GM18505 (cell line): ENCODE measurements around the gene EXD3.

Source experiments
- ATAC-seq: cut with Tn5 transposase; IDR thresholded peaks from one replicate; pipeline ENCODE4 v1.9.1; 2021; ENCODE audit not compliant: unreplicated experiment
- POLR2A ChIP-seq: IDR thresholded peaks from 4 replicates; pipeline ENCODE4 v1.6.1; 2011; ENCODE audit warnings: borderline replicate concordance; ENCODE audit not compliant: insufficient read depth, insufficient read length; ENCODE audit errors: extremely low read depth

The EXD3 gene

DNA sequence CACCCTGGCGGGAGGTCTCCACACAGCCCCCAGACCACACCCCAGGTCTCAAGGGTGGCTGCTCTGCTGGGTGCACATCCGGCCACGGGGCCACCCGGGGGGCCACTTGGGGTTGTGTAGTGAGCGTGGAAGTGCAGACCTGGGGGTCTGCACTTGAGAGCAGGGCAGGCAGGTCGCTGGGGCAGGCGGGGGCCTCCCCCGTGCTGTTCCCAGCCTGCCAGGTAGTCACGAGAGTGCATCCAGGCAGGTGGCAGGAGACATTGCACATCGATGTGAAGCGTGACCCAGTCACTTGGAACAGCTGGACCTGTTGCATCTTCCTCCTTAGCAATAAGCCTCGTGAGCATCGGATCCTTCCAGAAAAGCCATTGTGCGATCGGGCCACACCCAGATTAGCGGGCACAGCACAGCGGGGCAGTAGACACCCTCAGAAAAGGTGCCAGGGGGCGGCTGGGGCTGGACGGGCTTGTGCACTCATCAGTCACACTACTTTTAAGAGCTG lies 23.0 kb upstream of the EXD3 start:
- no peak for ATAC-seq
- no peak for TF ChIP-seq POLR2A

DNA sequence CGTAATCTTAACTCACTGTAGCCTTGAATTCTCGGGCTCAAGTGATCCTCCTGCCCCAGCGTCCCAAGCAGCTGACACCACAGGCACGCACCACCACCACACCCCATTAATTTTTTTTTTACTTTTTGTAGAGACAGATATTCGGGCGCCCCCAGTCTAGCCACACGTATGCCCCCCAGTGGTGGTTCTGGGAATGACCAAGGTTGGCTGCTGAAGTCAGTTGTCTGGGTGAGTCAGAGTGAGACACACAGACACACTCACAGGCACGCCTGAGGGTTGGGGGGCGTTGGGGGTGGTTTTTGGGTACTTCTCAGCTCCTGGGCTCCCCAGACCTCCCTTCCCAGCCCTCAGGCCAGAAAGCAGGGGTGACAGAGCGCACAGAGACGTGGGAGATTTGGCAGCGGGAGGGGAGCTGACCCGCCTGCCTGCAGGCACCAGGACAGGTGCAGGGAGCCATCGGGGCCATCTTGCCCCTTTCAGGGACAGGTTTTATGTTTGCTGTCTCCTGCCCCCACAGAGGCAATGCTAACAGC lies 22.4 kb upstream of the EXD3 start:
- TF ChIP-seq POLR2A = no peak
- no peak for ATAC-seq

- no peak for TF ChIP-seq POLR2A
- no peak for ATAC-seq
Observed at GRCh38 chr9:137444106-137444790, 21.3 kb upstream of the EXD3 start.

DNA sequence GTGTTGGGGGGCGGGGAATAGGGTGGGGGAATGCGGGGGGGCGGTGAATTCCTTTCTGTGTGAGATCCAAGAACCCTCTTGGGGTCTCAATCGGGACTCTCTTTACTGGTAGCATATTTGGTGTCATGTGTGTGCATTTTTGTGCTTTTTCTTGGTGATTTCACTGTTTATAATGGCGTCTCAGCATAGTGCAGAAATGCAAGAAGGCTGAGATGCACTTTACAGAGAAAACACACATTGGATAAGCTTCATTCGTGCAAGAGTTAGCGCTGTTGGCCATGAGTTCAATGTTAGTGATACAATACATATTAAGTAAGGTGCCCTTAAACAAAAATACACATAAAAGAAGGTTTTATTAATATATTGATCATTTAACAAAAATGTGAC lies 19.0 kb upstream of the EXD3 start:
- no peak for TF ChIP-seq POLR2A
- ATAC-seq = no peak

GRCh38 chr9:137441289-137441934 lies 18.4 kb upstream of the EXD3 start, which contains the start of gene ENTPD8:
ENTPD8 (minus strand) TSS chr9:137441357; CDS start chr9:137438285, 3,072 bp downstream.
- no peak for TF ChIP-seq POLR2A
- ATAC-seq = no peak

DNA sequence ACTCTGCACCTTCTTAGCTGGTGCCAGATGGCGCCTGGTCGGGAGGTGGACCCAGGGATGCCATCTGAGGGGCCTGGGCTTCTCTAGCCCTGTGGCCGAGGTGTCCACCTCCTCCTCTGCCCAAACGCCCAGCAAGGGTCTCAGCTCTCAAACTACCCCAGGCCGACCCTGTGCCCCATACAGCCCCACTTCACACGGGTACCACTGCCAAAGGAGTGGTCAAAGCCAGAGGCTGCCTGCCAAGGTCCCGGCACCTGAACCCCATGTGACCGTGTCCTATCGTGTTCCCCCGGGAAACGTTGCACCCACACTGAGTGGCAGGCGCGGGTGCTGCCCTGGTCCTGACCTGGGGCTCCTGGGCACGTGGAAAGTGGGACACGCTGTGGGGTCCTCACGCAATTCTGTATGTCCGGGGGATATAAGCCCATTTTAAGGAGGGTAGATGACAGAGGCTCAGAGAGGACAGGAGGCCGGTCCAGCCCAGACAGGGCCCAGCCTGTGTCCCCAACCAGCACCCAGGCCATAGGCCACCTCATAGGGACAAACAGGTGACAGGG lies 16.3 kb upstream of the EXD3 start:
- no peak for ATAC-seq
- TF ChIP-seq POLR2A = no peak

DNA sequence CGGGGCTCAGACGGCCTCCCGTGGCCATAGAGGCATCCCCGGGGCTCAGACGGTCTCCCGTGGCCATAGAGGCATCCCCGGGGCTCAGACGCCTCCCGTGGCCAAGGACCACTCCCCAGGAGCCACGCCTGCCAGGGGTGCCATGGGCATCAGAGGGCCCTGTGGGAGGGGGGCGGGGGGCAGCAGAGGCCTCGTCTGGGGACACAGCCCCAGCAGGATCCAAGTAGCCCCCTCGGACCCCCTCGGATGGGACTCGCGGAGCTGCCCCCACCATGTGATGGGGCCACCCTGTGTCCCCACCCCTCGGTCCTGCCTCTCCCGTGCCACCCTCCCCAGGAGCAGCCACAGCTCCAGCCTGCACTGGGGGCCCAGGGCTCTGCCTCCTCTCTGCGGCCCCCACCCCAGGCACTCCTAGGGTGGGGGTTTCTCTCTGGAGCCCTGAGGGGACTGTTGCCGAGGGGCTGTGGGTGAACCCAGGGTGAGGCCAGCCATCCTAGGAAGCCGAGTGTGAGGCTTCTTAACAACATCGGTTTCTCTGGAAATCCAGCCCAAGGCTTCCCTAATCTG lies 15.7 kb upstream of the EXD3 start:
- no peak for ATAC-seq
- no peak for TF ChIP-seq POLR2A

DNA sequence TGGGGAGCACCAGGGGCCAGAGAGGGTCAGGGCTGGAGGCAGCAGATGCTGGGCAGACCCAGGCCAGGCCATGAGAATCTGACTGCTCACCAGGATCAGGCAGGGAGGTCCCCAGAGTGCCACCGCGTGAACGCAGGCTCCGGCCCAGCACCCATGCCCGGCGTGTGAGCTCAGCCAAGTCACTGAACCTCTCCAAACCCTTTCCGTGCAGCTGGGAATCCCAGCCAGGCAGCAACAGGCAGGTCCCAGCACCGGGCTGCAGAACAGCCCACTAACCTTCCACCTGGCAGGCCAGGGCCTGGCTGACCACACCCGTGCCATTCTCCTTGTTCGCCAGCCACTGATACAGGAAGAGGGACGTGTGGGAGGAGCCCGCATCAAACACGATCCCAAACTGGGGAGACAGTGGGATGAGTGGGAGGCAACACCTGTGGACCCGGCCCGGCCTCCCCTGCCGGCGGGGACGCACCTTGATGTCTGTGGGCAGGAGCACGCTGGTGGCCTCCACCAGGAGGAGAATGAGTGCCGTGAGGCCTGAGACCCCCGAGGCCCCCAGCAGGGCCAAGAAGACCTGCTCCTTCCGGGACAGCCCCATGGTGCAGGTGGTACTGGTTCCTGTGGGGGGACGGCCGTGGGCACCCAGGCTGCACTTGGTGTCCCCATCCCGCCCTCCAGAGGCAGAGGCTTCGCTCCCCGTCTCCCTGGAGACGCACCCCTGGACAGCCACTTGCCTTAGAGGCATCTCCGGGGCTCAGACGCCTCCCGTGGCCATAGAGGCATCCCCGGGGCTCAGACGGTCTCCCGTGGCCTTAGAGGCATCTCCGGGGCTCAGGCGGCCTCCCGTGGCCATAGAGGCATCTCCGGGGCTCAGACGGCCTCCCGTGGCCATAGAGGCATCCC lies 15.0 kb upstream of the EXD3 start:
- no peak for TF ChIP-seq POLR2A
- ATAC-seq = no peak

- TF ChIP-seq POLR2A = no peak
- no peak for ATAC-seq
Observed at GRCh38 chr9:137436761-137437600, 14.0 kb upstream of the EXD3 start.

- no peak for ATAC-seq
- TF ChIP-seq POLR2A = no peak
Observed at GRCh38 chr9:137435980-137436760, 13.2 kb upstream of the EXD3 start.

- no peak for TF ChIP-seq POLR2A
- no peak for ATAC-seq
Observed at GRCh38 chr9:137435381-137435891, 12.5 kb upstream of the EXD3 start.

DNA sequence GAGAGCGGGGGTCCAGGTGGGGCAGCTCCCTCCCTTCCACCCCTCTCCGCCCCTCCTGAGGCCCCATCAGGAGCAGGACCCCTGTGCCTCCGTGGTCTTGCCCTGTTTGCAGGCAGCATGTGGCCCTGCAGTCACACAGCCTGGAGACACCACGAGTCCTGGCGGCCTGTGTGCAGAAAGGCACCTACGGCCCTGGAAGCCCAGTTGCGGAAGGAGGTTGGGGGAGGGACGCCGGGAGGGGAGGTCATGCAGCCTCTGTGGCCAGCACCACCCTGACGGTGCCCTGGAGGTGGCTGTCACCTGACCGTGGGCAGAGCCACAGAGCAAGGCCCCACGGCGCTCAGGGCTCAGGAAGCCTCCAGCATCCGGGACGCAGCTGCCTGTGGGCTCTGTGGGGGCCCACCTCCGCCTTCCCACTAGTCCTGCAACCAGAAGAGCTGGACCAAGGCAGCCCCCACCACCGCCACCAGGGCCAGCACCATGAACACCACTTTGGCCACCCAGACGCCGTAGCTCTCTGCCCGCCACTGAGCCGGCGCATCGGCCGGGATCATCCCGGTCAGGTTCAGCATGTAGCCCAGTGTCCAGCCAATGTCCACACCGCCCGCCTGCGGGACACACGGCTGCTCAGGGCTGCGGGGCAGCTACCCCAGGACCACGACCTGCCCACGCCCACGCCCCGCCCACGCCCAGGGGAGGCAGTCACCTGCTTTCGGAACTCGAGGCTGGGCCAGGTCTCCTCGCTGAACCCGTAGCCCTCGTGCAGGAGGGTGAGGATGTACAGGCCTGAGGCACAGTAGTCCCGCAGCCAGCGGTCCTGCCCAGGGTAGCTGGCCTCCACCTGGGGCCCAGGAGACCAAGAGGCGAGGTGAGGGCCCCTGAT lies 11.8 kb upstream of the EXD3 start:
- TF ChIP-seq POLR2A = no peak
- no peak for ATAC-seq
